ENCODE data around the gene RAB42.

RAB42 gene

GRCh38 chr1:28579401-28579800 is 12.7 kb upstream of the RAB42 start:
- H3K4me3 ChIP-seq (ENCODE audit: low read length, poor library complexity, severe bottlenecking): peak overlapping the region; percentile 91
- peaks cover 43% of the 10 kb centered on the region for H4K20me1 ChIP-seq (ENCODE audit: insufficient read depth, low read length, poor library complexity, severe bottlenecking)
- H3K36me3 ChIP-seq (ENCODE audit: insufficient read depth, low read length): peaks cover 35% of the 10 kb centered on the region
- H3K9me2 ChIP-seq (replicated peaks; ENCODE audit: low read depth, low read length): no peaks in the 10 kb centered on the region
- H3K4me2 ChIP-seq (ENCODE audit: low read depth, low read length, poor library complexity, severe bottlenecking): peak overlapping the region; percentile 93
- H3F3A ChIP-seq (ENCODE audit: low read depth): peaks cover 10% of the 10 kb centered on the region; the same call in 1 of the 2 replicates
- no peak overlapping the region for H2AFZ ChIP-seq (ENCODE audit: low read length)
- H3K4me1 ChIP-seq (ENCODE audit: insufficient read depth, low read length, poor library complexity, severe bottlenecking): peaks cover 22% of the 10 kb centered on the region
- H3K79me2 ChIP-seq (ENCODE audit: insufficient read depth, low read length): peaks cover 51% of the 10 kb centered on the region
- peaks cover 4% of the 10 kb centered on the region for H3K27me3 ChIP-seq (ENCODE audit: insufficient read depth, low read length, poor library complexity, severe bottlenecking)
- TF ChIP-seq CTCF (conservative IDR thresholded peaks at IDR 0.05; ENCODE audit: low read length) (no peak), EZH2phosphoT487 (IDR thresholded peaks at IDR 0.05; ENCODE audit: borderline replicate concordance) (no peak)
- H3K9me3 ChIP-seq (ENCODE audit: insufficient read depth, low read depth, low read length): no peaks in the 10 kb centered on the region
- H3K9ac ChIP-seq (ENCODE audit: low read depth, low read length, poor library complexity, severe bottlenecking): peak overlapping the region; percentile 95

DNA sequence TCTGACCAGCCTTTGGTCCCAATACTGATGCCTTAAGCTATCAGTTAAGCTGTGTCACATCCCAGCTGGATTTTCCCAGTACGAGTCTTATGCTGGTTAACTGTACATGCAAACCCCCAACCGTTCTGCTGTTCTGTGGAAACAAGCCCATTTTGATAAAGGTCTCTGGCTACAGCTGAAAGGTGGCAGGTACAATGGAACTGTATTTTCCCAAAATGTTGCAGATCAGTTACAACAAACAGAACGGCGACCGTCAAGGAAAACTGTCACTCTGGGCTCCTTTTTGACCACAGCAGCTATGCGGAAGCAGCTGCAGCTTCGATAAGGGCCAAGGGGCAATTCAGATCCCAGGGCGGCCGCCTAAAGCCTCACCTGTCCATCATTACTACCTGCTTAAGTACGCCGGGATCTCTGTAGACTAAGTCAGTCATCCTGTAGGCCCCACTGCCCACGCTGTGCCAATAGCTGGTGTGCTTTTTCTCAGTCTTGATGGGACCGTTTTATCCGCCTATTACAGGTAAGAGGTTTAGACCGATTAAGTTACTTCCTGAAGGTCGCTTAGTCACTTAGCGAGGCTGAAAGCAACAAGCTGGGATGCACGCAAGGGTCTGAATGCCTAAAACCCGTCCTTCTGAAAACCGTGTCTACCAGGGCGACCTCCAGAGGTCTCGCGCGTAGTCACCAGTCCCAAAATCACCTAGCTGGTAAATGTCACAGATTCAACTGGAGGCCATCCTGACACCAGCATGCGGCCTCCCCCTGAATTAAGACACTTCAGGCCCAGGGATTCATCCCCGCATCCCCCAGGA is 11.1 kb upstream of the RAB42 start:
- Histone ChIP-seq H3K4me2 (ENCODE audit: low read depth, low read length, poor library complexity, severe bottlenecking) (peak overlapping the region; percentile 93), H3F3A (ENCODE audit: low read depth) (peaks cover 10% of the 10 kb centered on the region; the same call in 1 of the 2 replicates), H3K4me1 (ENCODE audit: insufficient read depth, low read length, poor library complexity, severe bottlenecking) (peaks cover 22% of the 10 kb centered on the region), H3K9ac (ENCODE audit: low read depth, low read length, poor library complexity, severe bottlenecking) (peak overlapping the region; percentile 95), H3K36me3 (ENCODE audit: insufficient read depth, low read length) (peaks cover 31% of the 10 kb centered on the region), H3K79me2 (ENCODE audit: insufficient read depth, low read length) (peaks cover 51% of the 10 kb centered on the region), H3K4me3 (ENCODE audit: low read length, poor library complexity, severe bottlenecking) (peak overlapping the region; percentile 91), H3K9me3 (ENCODE audit: insufficient read depth, low read depth, low read length) (no peaks in the 10 kb centered on the region), H3K9me2 (replicated peaks; ENCODE audit: low read depth, low read length) (no peaks in the 10 kb centered on the region), H4K20me1 (ENCODE audit: insufficient read depth, low read length, poor library complexity, severe bottlenecking) (peaks cover 43% of the 10 kb centered on the region), H2AFZ (ENCODE audit: low read length) (no peak overlapping the region), H3K27me3 (ENCODE audit: insufficient read depth, low read length, poor library complexity, severe bottlenecking) (peaks cover 4% of the 10 kb centered on the region)
- TF ChIP-seq CTCF (conservative IDR thresholded peaks at IDR 0.05; ENCODE audit: low read length) (peak; percentile 62), EZH2phosphoT487 (IDR thresholded peaks at IDR 0.05; ENCODE audit: borderline replicate concordance) (no peak)

GRCh38 chr1:28581531-28582247 is 10.4 kb upstream of the RAB42 start:
- H2AFZ ChIP-seq (ENCODE audit: low read length): peak overlapping the region; percentile 100
- H3K79me2 ChIP-seq (ENCODE audit: insufficient read depth, low read length): peaks cover 51% of the 10 kb centered on the region
- peaks cover 4% of the 10 kb centered on the region for H3K27me3 ChIP-seq (ENCODE audit: insufficient read depth, low read length, poor library complexity, severe bottlenecking)
- peak overlapping the region; percentile 95 for H3K9ac ChIP-seq (ENCODE audit: low read depth, low read length, poor library complexity, severe bottlenecking)
- no peak; the same call in 1 of the 2 replicates for TF ChIP-seq CTCF (conservative IDR thresholded peaks at IDR 0.05; ENCODE audit: low read length)
- TF ChIP-seq EZH2phosphoT487 (IDR thresholded peaks at IDR 0.05; ENCODE audit: borderline replicate concordance): no peak
- no peaks in the 10 kb centered on the region for H3K9me2 ChIP-seq (replicated peaks; ENCODE audit: low read depth, low read length)
- peaks cover 43% of the 10 kb centered on the region for H4K20me1 ChIP-seq (ENCODE audit: insufficient read depth, low read length, poor library complexity, severe bottlenecking)
- peak overlapping the region; percentile 91 for H3K4me3 ChIP-seq (ENCODE audit: low read length, poor library complexity, severe bottlenecking)
- H3K4me2 ChIP-seq (ENCODE audit: low read depth, low read length, poor library complexity, severe bottlenecking): peak overlapping the region; percentile 93
- H3K9me3 ChIP-seq (ENCODE audit: insufficient read depth, low read depth, low read length): no peaks in the 10 kb centered on the region
- H3K4me1 ChIP-seq (ENCODE audit: insufficient read depth, low read length, poor library complexity, severe bottlenecking): peaks cover 22% of the 10 kb centered on the region
- H3K36me3 ChIP-seq (ENCODE audit: insufficient read depth, low read length): peaks cover 31% of the 10 kb centered on the region
- H3F3A ChIP-seq (ENCODE audit: low read depth): peaks cover 9% of the 10 kb centered on the region; the same call in 1 of the 2 replicates

All from Loucy (cell line).